WTC11 (cell line): ENCODE measurements around the gene ERCC6. TPM values are rescaled to one million over a fixed set of nuclear protein-coding genes. Genes with fewer than 3 reads are reported as not detected.
A peak's percentile ranks its signal among the peaks of the same experiment; 100 is the strongest.

Experiments
- AFF4 ChIP-seq: sonication (generic); formaldehyde crosslinking; IDR thresholded peaks from 2 replicates; pipeline ENCODE4 v1.8.1; 2023; ENCODE audit warnings: mild to moderate bottlenecking, missing genetic modification reagents, borderline replicate concordance
- AR ChIP-seq: fragments of 250-450 bp; sonication (Bioruptor Pico); IDR thresholded peaks from 2 replicates; pipeline ENCODE4 v1.9.0; 2021; ENCODE audit warnings: mild to moderate bottlenecking
- ARID4B ChIP-seq: sonication (generic); formaldehyde crosslinking; IDR thresholded peaks from 2 replicates; pipeline ENCODE4 v1.8.0; 2023; ENCODE audit warnings: missing genetic modification reagents, mild to moderate bottlenecking, borderline replicate concordance
- ATF2 ChIP-seq: sonication (generic); formaldehyde crosslinking; IDR thresholded peaks from 2 replicates; pipeline ENCODE4 v1.8.1; 2022; ENCODE audit warnings: low read depth, missing genetic modification reagents, borderline replicate concordance
- CBFB ChIP-seq: sonication (generic); formaldehyde crosslinking; IDR thresholded peaks from 2 replicates; pipeline ENCODE4 v1.8.1; 2022; ENCODE audit warnings: mild to moderate bottlenecking, low read depth, missing genetic modification reagents
- CREM ChIP-seq: sonication (generic); formaldehyde crosslinking; IDR thresholded peaks from 2 replicates; pipeline ENCODE4 v1.8.1; 2022; ENCODE audit warnings: mild to moderate bottlenecking, missing genetic modification reagents, moderate library complexity
- FOXP4 ChIP-seq: sonication (generic); formaldehyde crosslinking; IDR thresholded peaks from 2 replicates; pipeline ENCODE4 v1.8.0; 2022; ENCODE audit warnings: mild to moderate bottlenecking, missing genetic modification reagents
- GABPB1 ChIP-seq: sonication (generic); formaldehyde crosslinking; IDR thresholded peaks from 2 replicates; pipeline ENCODE4 v1.8.1; 2023; ENCODE audit warnings: mild to moderate bottlenecking, missing genetic modification reagents
- MXD4 ChIP-seq: fragments of 250-450 bp; sonication (Bioruptor Pico); IDR thresholded peaks from 2 replicates; pipeline ENCODE4 v1.8.0; 2021; ENCODE audit warnings: mild to moderate bottlenecking, moderate library complexity, borderline replicate concordance
- NFATC4 ChIP-seq: fragments of 250-450 bp; sonication (Bioruptor Pico); IDR thresholded peaks from 2 replicates; pipeline ENCODE4 v1.9.0; 2021; ENCODE audit warnings: mild to moderate bottlenecking
- RORB ChIP-seq: fragments of 250-450 bp; sonication (Bioruptor Pico); IDR thresholded peaks from 2 replicates; pipeline ENCODE4 v1.9.0; 2021; ENCODE audit warnings: mild to moderate bottlenecking
- SMAD3 ChIP-seq: sonication (generic); formaldehyde crosslinking; IDR thresholded peaks from 2 replicates; pipeline ENCODE4 v1.8.0; 2022; ENCODE audit warnings: missing genetic modification reagents, mild to moderate bottlenecking, borderline replicate concordance
- TCF7 ChIP-seq: sonication (generic); formaldehyde crosslinking; IDR thresholded peaks from 2 replicates; pipeline ENCODE4 v1.8.0; 2022; ENCODE audit warnings: mild to moderate bottlenecking, low read depth, missing genetic modification reagents, moderate library complexity
- TP53 ChIP-seq: sonication (generic); formaldehyde crosslinking; IDR thresholded peaks from 2 replicates; pipeline ENCODE4 v1.8.1; 2023; ENCODE audit warnings: mild to moderate bottlenecking, missing genetic modification reagents
- ZNF219 ChIP-seq: sonication (generic); formaldehyde crosslinking; IDR thresholded peaks from 2 replicates; pipeline ENCODE4 v1.8.0; 2023; ENCODE audit warnings: missing genetic modification reagents, mild to moderate bottlenecking, borderline replicate concordance
- ZNF396 ChIP-seq: fragments of 250-450 bp; sonication (Bioruptor Pico); IDR thresholded peaks from 2 replicates; pipeline ENCODE4 v1.8.0; 2021; ENCODE audit warnings: mild to moderate bottlenecking, moderate library complexity, borderline replicate concordance
- ZNF423 ChIP-seq: fragments of 250-450 bp; sonication (Bioruptor Pico); IDR thresholded peaks from 2 replicates; pipeline ENCODE4 v2.1.2; 2022; ENCODE audit warnings: mild to moderate bottlenecking, moderate library complexity
- ZNF425 ChIP-seq: fragments of 250-450 bp; sonication (Bioruptor Pico); conservative IDR thresholded peaks from 2 replicates; pipeline ENCODE4 v1.9.0; 2021; ENCODE audit warnings: mild to moderate bottlenecking
- total RNA-seq: library from RNA; stranded (reverse); gene quantifications from 3 replicates; pipeline ENCODE4 v1.2.3, GENCODE V29; 2021

The ERCC6 gene
- total RNA-seq, 1 experiment from 2014 or later, result 10.9 TPM

- TF ChIP-seq ZNF425 (CRISPR knock-in tag) (no peak), AR (no peak), GABPB1 (CRISPR knock-in tag) (0 out of 2 replicates have a peak, but pooled peaks have one; percentile 31), RORB (CRISPR knock-in tag) (no peak), NFATC4 (no peak), AFF4 (CRISPR knock-in tag) (no peak), ARID4B (CRISPR knock-in tag) (peak; percentile 83; the same call in 1 of the 2 replicates), FOXP4 (peak; percentile 54; the same call in 1 of the 2 replicates), CREM (CRISPR knock-in tag) (0 out of 2 replicates have a peak, but pooled peaks have one; percentile 62), TCF7 (CRISPR knock-in tag) (no peak), ZNF219 (CRISPR knock-in tag) (0 out of 2 replicates have a peak, but pooled peaks have one; percentile 31), SMAD3 (CRISPR knock-in tag) (peak; percentile 81; the same call in 1 of the 2 replicates), ZNF396 (no peak), ZNF423 (CRISPR knock-in tag) (no peak), MXD4 (CRISPR knock-in tag) (no peak), TP53 (CRISPR knock-in tag) (no peak), CBFB (CRISPR knock-in tag) (no peak), ATF2 (no peak)
These were observed at the start of gene ERCC6 (continued) for GRCh38 chr10:49538381-49539319.
